ENCODE results near the gene CCDC116.

CCDC116 gene

DNA sequence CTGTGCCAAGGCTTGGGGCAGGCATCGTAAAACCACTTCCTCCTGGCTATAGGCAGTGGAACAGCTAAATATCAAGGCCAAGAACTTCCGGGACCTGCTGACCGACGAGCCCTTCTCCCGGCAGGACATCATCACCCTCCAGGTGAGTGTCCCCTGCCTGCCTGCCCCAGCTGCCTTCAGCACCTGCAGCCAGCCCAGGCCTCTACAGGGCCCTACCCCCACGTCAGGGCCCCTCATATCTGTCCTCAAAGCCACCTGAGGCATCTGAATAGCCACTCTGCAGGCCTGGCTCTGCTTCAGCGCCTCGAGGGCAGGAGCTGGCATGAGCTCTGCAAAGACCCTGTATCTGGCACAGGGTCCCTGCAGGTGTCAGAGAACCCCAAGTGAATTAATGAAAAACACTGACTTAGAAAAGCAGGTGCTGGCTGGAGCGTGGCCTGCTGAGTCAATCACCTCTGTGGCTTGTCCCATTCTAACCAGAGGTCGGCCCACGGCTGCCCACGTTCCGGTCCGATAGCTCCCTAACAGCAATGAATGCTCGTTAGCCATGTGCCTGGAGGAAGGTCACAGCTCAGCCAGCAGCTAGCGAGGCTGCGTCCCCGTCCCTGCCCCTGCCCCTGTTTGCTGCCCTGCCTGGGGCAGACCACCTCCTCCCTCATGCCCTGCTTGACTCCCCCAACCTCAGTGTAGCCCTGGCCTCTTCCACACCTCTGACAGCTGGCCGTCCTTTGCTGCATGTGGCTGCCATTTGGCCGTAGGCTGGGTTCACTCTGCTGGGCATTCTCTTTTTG, 50.0 kb downstream of the CCDC116 start:
- no peak for DNase-seq

DNA sequence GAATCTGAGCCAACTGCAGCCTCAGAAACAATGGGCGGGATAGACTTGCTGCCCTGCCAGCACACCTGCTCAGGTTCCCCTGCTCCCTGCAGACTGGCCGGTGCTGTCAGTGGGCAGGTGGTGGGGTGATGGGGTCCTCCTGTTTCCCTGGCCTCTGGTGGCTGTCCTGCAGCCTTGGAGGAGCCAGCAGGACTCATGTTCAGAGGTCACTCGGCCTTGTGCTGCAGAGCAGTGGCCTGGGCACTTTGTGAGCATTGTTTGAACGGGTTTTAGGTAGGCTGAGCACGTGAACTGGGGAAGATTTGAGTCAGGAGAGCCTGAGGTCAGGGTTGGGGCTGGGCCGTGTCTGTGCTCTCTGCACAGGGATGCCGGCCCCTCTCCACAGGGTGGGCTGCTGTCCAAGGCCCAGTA, 50.8 kb downstream of the CCDC116 start:
- no peak for DNase-seq

DNA sequence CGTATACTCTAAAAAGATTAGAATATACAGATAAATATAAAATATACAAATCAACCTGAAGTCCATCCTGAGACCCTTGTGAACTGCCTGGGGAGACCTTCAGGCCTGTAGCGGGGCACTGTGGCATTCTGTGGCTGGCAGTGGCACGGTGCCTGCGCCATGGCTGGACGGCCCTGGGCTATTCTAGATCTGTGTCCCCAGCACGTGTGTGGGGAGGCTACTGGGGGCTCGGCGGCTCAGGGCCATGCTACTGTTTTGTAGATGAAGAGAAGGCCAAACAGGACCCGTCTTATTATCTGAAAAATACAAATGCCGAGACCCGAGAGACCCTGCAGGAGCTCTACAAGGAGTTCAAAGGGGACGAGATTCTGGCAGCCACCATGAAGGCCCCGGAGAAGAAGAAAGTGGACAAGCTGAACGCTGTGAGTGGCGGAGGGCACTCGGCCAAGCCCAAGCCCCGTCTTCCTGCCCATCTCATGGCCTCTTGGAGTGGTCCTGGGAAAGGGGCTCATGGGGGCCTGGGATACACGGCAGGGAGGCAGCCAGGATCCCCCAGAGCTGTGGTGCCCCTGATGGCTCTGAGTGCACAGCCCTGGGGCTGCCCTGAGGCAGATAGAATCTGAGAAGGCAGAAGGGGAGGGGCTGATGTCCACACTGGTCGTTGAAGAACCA, 52.1 kb downstream of the CCDC116 start:
- DNase-seq = no peak

DNA sequence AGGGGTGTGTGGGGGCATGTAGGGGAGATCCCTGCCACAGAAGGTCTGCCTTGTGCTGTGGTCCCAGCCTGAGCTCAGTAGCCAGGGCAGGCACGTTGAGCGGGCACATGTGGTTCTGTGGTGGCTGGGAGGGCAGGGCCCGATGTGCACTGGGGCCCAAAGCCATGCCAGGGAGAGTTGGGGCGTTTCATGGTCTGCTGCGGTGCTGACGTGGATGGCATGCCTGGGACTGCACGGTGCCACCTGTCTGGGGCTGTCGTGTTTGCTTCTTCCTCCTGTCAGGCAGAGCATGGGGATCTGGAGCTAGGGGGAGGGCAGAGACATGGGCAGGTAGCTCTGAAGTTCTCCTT, 52.6 kb downstream of the CCDC116 start:
- no peak for DNase-seq

DNA sequence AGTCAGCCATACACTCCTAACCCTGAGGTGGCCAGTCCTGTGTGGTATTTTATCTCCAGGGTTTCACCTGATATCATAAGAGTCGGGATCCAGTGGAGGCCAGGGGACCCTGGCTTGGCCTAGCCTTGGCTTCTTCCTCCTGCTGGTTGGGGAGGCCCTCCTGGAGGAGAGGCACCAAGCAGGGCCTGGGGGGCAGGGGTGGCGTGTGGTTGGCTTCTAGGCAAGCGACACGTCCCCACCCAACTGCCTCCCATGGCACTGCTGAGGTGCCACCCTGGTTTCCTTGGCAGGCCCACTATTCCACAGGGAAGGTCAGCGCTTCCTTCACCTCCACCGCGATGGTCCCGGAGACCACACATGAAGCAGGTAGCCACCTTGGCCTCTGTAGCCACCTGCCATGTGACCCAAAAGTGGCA, 53.6 kb downstream of the CCDC116 start:
- no peak for DNase-seq
